Measurements from ENCODE around the gene TARDBP. TPM values are rescaled to one million over a fixed set of nuclear protein-coding genes. Genes with fewer than 3 reads are reported as not detected.
"Not testable (repeated sequence)": the region's sequence is repeated elsewhere in the genome, so short reads cannot be mapped to it uniquely, and the experiment has no call there.

TARDBP gene
- total and polyA plus RNA-seq, 2 experiments from 2014 or later, result 204 to 313 TPM

GRCh38 chr1:11063937-11064537 lies 51.6 kb downstream of the TARDBP start:
- peaks cover 12% of the 10 kb centered on the region for H3K79me2 ChIP-seq (replicated peaks; ENCODE audit: insufficient read depth)
- TF ChIP-seq, protein P1, sequence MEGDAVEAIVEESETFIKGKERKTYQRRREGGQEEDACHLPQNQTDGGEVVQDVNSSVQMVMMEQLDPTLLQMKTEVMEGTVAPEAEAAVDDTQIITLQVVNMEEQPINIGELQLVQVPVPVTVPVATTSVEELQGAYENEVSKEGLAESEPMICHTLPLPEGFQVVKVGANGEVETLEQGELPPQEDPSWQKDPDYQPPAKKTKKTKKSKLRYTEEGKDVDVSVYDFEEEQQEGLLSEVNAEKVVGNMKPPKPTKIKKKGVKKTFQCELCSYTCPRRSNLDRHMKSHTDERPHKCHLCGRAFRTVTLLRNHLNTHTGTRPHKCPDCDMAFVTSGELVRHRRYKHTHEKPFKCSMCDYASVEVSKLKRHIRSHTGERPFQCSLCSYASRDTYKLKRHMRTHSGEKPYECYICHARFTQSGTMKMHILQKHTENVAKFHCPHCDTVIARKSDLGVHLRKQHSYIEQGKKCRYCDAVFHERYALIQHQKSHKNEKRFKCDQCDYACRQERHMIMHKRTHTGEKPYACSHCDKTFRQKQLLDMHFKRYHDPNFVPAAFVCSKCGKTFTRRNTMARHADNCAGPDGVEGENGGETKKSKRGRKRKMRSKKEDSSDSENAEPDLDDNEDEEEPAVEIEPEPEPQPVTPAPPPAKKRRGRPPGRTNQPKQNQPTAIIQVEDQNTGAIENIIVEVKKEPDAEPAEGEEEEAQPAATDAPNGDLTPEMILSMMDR (conservative IDR thresholded peaks at IDR 0.05; ENCODE audit: low read depth in 2 of 2), result peak; percentile 48 to 49
- H3K4me1 ChIP-seq (ENCODE audit: insufficient read depth); H4K20me1 ChIP-seq (replicated peaks; ENCODE audit: insufficient read depth); H3K4me3 ChIP-seq; H3K9me2 ChIP-seq (ENCODE audit: insufficient read depth); H3K27ac Mint-ChIP-seq; H3K4me2 ChIP-seq; H3K4me3 Mint-ChIP-seq; H3K27me3 Mint-ChIP-seq (ENCODE audit: insufficient read depth, low read depth, poor library complexity); H3K9me3 Mint-ChIP-seq; H3K27ac ChIP-seq (ENCODE audit: low read depth); H3K4me1 Mint-ChIP-seq; H3K27me3 ChIP-seq (ENCODE audit: insufficient read depth); H2AFZ ChIP-seq: not testable (repeated sequence)
- ATAC-seq (peak; percentile 20), DNase-seq (ENCODE audit: low spot score) (peak; percentile 67)
- peaks cover 40% of the 10 kb centered on the region for H3F3A ChIP-seq (replicated peaks; ENCODE audit: low read depth)
- peaks cover 27% of the 10 kb centered on the region for H3K36me3 ChIP-seq (ENCODE audit: insufficient read depth)
- H3K36me3 Mint-ChIP-seq (ENCODE audit: low read depth), result peaks cover 56% of the 10 kb centered on the region

- H3K79me2 ChIP-seq (replicated peaks; ENCODE audit: insufficient read depth), result peaks cover 7% of the 10 kb centered on the region; the same call in 1 of the 2 replicates
- no peaks in the 10 kb centered on the region for H3K27me3 Mint-ChIP-seq (ENCODE audit: insufficient read depth, low read depth, poor library complexity)
- H2AFZ ChIP-seq, result no peak overlapping the region
- peaks cover 5% of the 10 kb centered on the region for H3K4me1 Mint-ChIP-seq
- H3K9me2 ChIP-seq (ENCODE audit: insufficient read depth), result no peaks in the 10 kb centered on the region
- H3F3A ChIP-seq (replicated peaks; ENCODE audit: low read depth), result peaks cover 46% of the 10 kb centered on the region
- no peak overlapping the region for H3K4me2 ChIP-seq
- H3K9me3 Mint-ChIP-seq, result no peaks in the 10 kb centered on the region
- no peak overlapping the region for H3K27ac Mint-ChIP-seq
- H3K27me3 ChIP-seq (ENCODE audit: insufficient read depth), result no peaks in the 10 kb centered on the region
- H3K27ac ChIP-seq (ENCODE audit: low read depth), result no peak overlapping the region
- peaks cover 27% of the 10 kb centered on the region for H3K36me3 ChIP-seq (ENCODE audit: insufficient read depth)
- H3K4me3 ChIP-seq, result no peak overlapping the region
- H4K20me1 ChIP-seq (replicated peaks; ENCODE audit: insufficient read depth), result peaks cover 4% of the 10 kb centered on the region; the same call in 1 of the 2 replicates
- H3K4me1 ChIP-seq (ENCODE audit: insufficient read depth), result 0 out of 2 replicates have a peak, but pooled peaks cover 6% of the 10 kb centered on the region
- H3K4me3 Mint-ChIP-seq, result no peak overlapping the region
- ATAC-seq (no peak), DNase-seq (ENCODE audit: low spot score) (no peak)
- peaks cover 63% of the 10 kb centered on the region for H3K36me3 Mint-ChIP-seq (ENCODE audit: low read depth)
- TF ChIP-seq CREB1 (CRISPR knock-in tag; IDR thresholded peaks at IDR 0.05; ENCODE audit: low read depth) (no peak), ZNF331 (CRISPR knock-in tag; IDR thresholded peaks at IDR 0.05; ENCODE audit: low read depth) (no peak), EZH2phosphoT487 (IDR thresholded peaks at IDR 0.05; ENCODE audit: unreplicated experiment) (no peak), ZNF114 (CRISPR knock-in tag; IDR thresholded peaks at IDR 0.05) (no peak), NANOG (IDR thresholded peaks at IDR 0.05; ENCODE audit: borderline replicate concordance) (no peak)
- TF ChIP-seq, protein P2, sequence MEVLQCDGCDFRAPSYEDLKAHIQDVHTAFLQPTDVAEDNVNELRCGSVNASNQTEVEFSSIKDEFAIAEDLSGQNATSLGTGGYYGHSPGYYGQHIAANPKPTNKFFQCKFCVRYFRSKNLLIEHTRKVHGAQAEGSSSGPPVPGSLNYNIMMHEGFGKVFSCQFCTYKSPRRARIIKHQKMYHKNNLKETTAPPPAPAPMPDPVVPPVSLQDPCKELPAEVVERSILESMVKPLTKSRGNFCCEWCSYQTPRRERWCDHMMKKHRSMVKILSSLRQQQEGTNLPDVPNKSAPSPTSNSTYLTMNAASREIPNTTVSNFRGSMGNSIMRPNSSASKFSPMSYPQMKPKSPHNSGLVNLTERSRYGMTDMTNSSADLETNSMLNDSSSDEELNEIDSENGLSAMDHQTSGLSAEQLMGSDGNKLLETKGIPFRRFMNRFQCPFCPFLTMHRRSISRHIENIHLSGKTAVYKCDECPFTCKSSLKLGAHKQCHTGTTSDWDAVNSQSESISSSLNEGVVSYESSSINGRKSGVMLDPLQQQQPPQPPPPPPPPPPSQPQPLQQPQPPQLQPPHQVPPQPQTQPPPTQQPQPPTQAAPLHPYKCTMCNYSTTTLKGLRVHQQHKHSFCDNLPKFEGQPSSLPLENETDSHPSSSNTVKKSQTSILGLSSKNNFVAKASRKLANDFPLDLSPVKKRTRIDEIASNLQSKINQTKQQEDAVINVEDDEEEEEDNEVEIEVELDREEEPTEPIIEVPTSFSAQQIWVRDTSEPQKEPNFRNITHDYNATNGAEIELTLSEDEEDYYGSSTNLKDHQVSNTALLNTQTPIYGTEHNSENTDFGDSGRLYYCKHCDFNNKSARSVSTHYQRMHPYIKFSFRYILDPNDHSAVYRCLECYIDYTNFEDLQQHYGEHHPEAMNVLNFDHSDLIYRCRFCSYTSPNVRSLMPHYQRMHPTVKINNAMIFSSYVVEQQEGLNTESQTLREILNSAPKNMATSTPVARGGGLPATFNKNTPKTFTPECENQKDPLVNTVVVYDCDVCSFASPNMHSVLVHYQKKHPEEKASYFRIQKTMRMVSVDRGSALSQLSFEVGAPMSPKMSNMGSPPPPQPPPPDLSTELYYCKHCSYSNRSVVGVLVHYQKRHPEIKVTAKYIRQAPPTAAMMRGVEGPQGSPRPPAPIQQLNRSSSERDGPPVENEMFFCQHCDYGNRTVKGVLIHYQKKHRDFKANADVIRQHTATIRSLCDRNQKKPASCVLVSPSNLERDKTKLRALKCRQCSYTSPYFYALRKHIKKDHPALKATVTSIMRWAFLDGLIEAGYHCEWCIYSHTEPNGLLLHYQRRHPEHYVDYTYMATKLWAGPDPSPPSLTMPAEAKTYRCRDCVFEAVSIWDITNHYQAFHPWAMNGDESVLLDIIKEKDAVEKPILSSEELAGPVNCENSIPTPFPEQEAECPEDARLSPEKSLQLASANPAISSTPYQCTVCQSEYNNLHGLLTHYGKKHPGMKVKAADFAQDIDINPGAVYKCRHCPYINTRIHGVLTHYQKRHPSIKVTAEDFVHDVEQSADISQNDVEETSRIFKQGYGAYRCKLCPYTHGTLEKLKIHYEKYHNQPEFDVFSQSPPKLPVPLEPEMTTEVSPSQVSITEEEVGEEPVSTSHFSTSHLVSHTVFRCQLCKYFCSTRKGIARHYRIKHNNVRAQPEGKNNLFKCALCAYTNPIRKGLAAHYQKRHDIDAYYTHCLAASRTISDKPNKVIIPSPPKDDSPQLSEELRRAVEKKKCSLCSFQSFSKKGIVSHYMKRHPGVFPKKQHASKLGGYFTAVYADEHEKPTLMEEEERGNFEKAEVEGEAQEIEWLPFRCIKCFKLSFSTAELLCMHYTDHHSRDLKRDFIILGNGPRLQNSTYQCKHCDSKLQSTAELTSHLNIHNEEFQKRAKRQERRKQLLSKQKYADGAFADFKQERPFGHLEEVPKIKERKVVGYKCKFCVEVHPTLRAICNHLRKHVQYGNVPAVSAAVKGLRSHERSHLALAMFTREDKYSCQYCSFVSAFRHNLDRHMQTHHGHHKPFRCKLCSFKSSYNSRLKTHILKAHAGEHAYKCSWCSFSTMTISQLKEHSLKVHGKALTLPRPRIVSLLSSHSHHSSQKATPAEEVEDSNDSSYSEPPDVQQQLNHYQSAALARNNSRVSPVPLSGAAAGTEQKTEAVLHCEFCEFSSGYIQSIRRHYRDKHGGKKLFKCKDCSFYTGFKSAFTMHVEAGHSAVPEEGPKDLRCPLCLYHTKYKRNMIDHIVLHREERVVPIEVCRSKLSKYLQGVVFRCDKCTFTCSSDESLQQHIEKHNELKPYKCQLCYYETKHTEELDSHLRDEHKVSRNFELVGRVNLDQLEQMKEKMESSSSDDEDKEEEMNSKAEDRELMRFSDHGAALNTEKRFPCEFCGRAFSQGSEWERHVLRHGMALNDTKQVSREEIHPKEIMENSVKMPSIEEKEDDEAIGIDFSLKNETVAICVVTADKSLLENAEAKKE (CRISPR knock-in tag; IDR thresholded peaks at IDR 0.05), result no peak
- TF ChIP-seq, protein P3, sequence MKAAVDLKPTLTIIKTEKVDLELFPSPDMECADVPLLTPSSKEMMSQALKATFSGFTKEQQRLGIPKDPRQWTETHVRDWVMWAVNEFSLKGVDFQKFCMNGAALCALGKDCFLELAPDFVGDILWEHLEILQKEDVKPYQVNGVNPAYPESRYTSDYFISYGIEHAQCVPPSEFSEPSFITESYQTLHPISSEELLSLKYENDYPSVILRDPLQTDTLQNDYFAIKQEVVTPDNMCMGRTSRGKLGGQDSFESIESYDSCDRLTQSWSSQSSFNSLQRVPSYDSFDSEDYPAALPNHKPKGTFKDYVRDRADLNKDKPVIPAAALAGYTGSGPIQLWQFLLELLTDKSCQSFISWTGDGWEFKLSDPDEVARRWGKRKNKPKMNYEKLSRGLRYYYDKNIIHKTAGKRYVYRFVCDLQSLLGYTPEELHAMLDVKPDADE (IDR thresholded peaks at IDR 0.05), result no peak
Measured at GRCh38 chr1:11064942-11065341, 52.5 kb downstream of the TARDBP start.
